Skin of body (tissue), 2 donors: ENCODE results near the gene CSRNP3. TPM values are rescaled to one million over a fixed set of nuclear protein-coding genes. Genes with fewer than 3 reads are reported as not detected.
A peak's percentile ranks its signal among the peaks of the same experiment; 100 is the strongest.
"Not testable (repeated sequence)": the region's sequence is repeated elsewhere in the genome, so short reads cannot be mapped to it uniquely, and the experiment has no call there.

Experiments
- DNase-seq: peaks from one replicate; lab custom pipeline; 2025; lab: John Stamatoyannopoulos, UW
- total RNA-seq: library from RNA; depleted of rRNA; stranded (reverse); fragments of >200 nt; gene quantifications from one replicate; pipeline ENCODE4 v1.2.3, GENCODE V29; 2014

CSRNP3 gene
- total RNA-seq, 1 donor from 2014 or later: 5.5 TPM

- DNase-seq: no peak
These were observed 163.1 kb downstream of the CSRNP3 start for GRCh38 chr2:165632594-165632993.

GRCh38 chr2:165633431-165633830 lies 163.9 kb downstream of the CSRNP3 start:
- DNase-seq: no peak

GRCh38 chr2:165634282-165634681 lies 164.8 kb downstream of the CSRNP3 start:
- no peak for DNase-seq

- peak; percentile 23 for DNase-seq
These were observed 165.4 kb downstream of the CSRNP3 start for GRCh38 chr2:165634855-165635254.

GRCh38 chr2:165635532-165635931 lies 166.0 kb downstream of the CSRNP3 start:
- no peak for DNase-seq

- no peak for DNase-seq
These were observed 167.5 kb downstream of the CSRNP3 start for GRCh38 chr2:165636959-165637358.

- no peak for DNase-seq
These were observed 167.9 kb downstream of the CSRNP3 start for GRCh38 chr2:165637396-165637795.

GRCh38 chr2:165639504-165639903 lies 170.0 kb downstream of the CSRNP3 start:
- DNase-seq: no peak

GRCh38 chr2:165640247-165640929 lies 170.9 kb downstream of the CSRNP3 start:
- DNase-seq: no peak

GRCh38 chr2:165645930-165646831 lies 176.7 kb downstream of the CSRNP3 start:
- DNase-seq: peak; percentile 30

- DNase-seq: no peak
These were observed 177.9 kb downstream of the CSRNP3 start for GRCh38 chr2:165647409-165647808.

- DNase-seq: no peak
These were observed 179.3 kb downstream of the CSRNP3 start for GRCh38 chr2:165648801-165649200.

GRCh38 chr2:165651233-165651632 lies 181.7 kb downstream of the CSRNP3 start:
- no peak for DNase-seq

GRCh38 chr2:165655661-165656060 lies 186.2 kb downstream of the CSRNP3 start:
- DNase-seq: no peak

GRCh38 chr2:165660361-165660760 lies 190.9 kb downstream of the CSRNP3 start:
- no peak for DNase-seq

- DNase-seq: no peak
These were observed 193.2 kb downstream of the CSRNP3 start for GRCh38 chr2:165662720-165663119.

GRCh38 chr2:165665614-165666013 lies 196.1 kb downstream of the CSRNP3 start:
- DNase-seq: no peak

GRCh38 chr2:165666073-165666472 lies 196.6 kb downstream of the CSRNP3 start:
- DNase-seq: not testable (repeated sequence)

GRCh38 chr2:165666605-165667004 lies 197.1 kb downstream of the CSRNP3 start:
- DNase-seq: no peak

GRCh38 chr2:165667375-165667774 lies 197.9 kb downstream of the CSRNP3 start:
- DNase-seq: no peak

- no peak for DNase-seq
These were observed 205.3 kb downstream of the CSRNP3 start for GRCh38 chr2:165674780-165675179.

- DNase-seq: no peak
These were observed 206.1 kb downstream of the CSRNP3 start for GRCh38 chr2:165675551-165675968.

- no peak for DNase-seq
These were observed 209.4 kb downstream of the CSRNP3 start for GRCh38 chr2:165678882-165679281.
